ENCODE results near the gene SERPINA12. TPM values are rescaled to one million over a fixed set of nuclear protein-coding genes. Genes with fewer than 3 reads are reported as not detected.

SERPINA12 gene
- polyA plus RNA-seq, 1 donor from 2014 or later, result not detected

DNA sequence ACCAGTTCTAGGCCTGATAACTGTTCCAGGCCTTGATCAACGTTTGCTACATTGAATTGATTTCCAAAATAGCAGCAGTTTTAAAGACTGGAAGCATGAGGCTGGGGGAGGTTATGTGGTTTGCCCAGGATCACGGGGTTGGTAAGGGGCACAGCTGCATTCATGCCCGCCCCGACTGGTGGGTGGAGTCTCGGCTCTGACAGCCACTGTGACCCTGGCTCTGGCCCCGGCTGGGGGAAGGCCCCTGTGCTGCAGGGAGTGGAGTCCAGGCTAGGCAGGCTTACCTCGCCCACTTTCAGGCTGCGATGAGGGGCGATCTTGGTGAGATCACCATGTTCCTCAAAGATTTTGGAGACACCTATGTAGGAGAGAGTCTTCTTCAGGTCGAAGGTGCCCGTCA is 19.9 kb downstream of the SERPINA12 start:
- TF ChIP-seq EP300 (conservative IDR thresholded peaks at IDR 0.05; ENCODE audit: poor library complexity, severe bottlenecking) (no peak), SMC3 (conservative IDR thresholded peaks at IDR 0.05; ENCODE audit: poor library complexity) (no peak), EZH2 (IDR thresholded peaks at IDR 0.05; ENCODE audit: borderline replicate concordance, insufficient read depth, low read length, poor library complexity, severe bottlenecking) (no peak), RAD21 (conservative IDR thresholded peaks at IDR 0.05) (no peak), MXI1 (conservative IDR thresholded peaks at IDR 0.05; ENCODE audit: poor library complexity, severe bottlenecking) (no peak), POLR2AphosphoS5 (IDR thresholded peaks at IDR 0.05) (no peak), TAF1 (IDR thresholded peaks at IDR 0.05; ENCODE audit: low read depth) (no peak)
- TF ChIP-seq, protein P1, sequence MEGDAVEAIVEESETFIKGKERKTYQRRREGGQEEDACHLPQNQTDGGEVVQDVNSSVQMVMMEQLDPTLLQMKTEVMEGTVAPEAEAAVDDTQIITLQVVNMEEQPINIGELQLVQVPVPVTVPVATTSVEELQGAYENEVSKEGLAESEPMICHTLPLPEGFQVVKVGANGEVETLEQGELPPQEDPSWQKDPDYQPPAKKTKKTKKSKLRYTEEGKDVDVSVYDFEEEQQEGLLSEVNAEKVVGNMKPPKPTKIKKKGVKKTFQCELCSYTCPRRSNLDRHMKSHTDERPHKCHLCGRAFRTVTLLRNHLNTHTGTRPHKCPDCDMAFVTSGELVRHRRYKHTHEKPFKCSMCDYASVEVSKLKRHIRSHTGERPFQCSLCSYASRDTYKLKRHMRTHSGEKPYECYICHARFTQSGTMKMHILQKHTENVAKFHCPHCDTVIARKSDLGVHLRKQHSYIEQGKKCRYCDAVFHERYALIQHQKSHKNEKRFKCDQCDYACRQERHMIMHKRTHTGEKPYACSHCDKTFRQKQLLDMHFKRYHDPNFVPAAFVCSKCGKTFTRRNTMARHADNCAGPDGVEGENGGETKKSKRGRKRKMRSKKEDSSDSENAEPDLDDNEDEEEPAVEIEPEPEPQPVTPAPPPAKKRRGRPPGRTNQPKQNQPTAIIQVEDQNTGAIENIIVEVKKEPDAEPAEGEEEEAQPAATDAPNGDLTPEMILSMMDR (IDR thresholded peaks at IDR 0.05; ENCODE audit: poor library complexity, severe bottlenecking), result no peak
- TF ChIP-seq, protein P2, sequence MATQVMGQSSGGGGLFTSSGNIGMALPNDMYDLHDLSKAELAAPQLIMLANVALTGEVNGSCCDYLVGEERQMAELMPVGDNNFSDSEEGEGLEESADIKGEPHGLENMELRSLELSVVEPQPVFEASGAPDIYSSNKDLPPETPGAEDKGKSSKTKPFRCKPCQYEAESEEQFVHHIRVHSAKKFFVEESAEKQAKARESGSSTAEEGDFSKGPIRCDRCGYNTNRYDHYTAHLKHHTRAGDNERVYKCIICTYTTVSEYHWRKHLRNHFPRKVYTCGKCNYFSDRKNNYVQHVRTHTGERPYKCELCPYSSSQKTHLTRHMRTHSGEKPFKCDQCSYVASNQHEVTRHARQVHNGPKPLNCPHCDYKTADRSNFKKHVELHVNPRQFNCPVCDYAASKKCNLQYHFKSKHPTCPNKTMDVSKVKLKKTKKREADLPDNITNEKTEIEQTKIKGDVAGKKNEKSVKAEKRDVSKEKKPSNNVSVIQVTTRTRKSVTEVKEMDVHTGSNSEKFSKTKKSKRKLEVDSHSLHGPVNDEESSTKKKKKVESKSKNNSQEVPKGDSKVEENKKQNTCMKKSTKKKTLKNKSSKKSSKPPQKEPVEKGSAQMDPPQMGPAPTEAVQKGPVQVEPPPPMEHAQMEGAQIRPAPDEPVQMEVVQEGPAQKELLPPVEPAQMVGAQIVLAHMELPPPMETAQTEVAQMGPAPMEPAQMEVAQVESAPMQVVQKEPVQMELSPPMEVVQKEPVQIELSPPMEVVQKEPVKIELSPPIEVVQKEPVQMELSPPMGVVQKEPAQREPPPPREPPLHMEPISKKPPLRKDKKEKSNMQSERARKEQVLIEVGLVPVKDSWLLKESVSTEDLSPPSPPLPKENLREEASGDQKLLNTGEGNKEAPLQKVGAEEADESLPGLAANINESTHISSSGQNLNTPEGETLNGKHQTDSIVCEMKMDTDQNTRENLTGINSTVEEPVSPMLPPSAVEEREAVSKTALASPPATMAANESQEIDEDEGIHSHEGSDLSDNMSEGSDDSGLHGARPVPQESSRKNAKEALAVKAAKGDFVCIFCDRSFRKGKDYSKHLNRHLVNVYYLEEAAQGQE (IDR thresholded peaks at IDR 0.05; ENCODE audit: borderline replicate concordance), result no peak
- no peaks in the 10 kb centered on the region for H3K27me3 ChIP-seq (ENCODE audit: insufficient read depth, low read depth, low read length)
- H3K36me3 ChIP-seq (ENCODE audit: insufficient read depth, low read length), result no peaks in the 10 kb centered on the region

DNA sequence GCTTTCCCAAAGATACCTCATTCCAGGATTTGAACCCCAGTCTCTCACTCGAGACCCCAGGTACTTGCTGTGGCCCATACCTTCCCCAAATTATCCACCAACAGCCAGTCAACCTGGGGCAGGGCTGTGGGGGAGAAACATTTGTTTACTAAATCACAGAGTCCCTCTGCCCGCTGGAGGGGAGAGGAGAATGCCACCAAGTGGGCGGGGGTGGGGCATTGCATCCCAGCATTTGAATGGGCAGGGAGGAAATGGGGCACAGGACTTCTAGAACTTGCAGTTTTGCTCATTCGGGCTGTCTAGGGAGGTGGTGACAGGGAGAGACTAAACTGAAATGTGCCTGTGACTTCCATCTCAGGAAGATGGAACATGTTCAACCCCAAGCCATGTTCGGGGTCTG is 22.4 kb downstream of the SERPINA12 start:
- Histone ChIP-seq H3K4me2 (ENCODE audit: low read length) (no peak overlapping the region), H3K9me2 (ENCODE audit: insufficient read depth, low read length) (no peaks in the 10 kb centered on the region), H3K4me3 (ENCODE audit: low read length) (no peak overlapping the region), H3K27ac (ENCODE audit: low read length) (no peak overlapping the region), H3K79me2 (replicated peaks; ENCODE audit: insufficient read depth, low read length) (no peaks in the 10 kb centered on the region), H3F3A (ENCODE audit: insufficient read depth, low read length, poor library complexity, severe bottlenecking) (no peaks in the 10 kb centered on the region), H2AFZ (ENCODE audit: low read depth, low read length) (no peak overlapping the region), H4K20me1 (ENCODE audit: insufficient read depth) (no peaks in the 10 kb centered on the region), H3K9me3 (ENCODE audit: low read length) (no peaks in the 10 kb centered on the region), H3K9ac (ENCODE audit: low read length) (no peak overlapping the region), H3K36me3 (ENCODE audit: insufficient read depth, low read length) (no peaks in the 10 kb centered on the region), H3K27me3 (ENCODE audit: insufficient read depth, low read depth, low read length) (no peaks in the 10 kb centered on the region)
- TF ChIP-seq MXI1 (conservative IDR thresholded peaks at IDR 0.05; ENCODE audit: poor library complexity, severe bottlenecking), result no peak
- no peak for TF ChIP-seq RAD21 (conservative IDR thresholded peaks at IDR 0.05)
- no peak for TF ChIP-seq TAF1 (IDR thresholded peaks at IDR 0.05; ENCODE audit: low read depth)
- TF ChIP-seq, protein P1 (IDR thresholded peaks at IDR 0.05; ENCODE audit: poor library complexity, severe bottlenecking), result no peak
- no peak for TF ChIP-seq POLR2AphosphoS5 (IDR thresholded peaks at IDR 0.05)
- TF ChIP-seq, protein P2 (IDR thresholded peaks at IDR 0.05; ENCODE audit: borderline replicate concordance), result no peak
- TF ChIP-seq SMC3 (conservative IDR thresholded peaks at IDR 0.05; ENCODE audit: poor library complexity), result no peak
- no peak for TF ChIP-seq EZH2 (IDR thresholded peaks at IDR 0.05; ENCODE audit: borderline replicate concordance, insufficient read depth, low read length, poor library complexity, severe bottlenecking)
- TF ChIP-seq EP300 (conservative IDR thresholded peaks at IDR 0.05; ENCODE audit: poor library complexity, severe bottlenecking), result no peak

More for the DNA sequence above, 19.9 kb downstream of the SERPINA12 start:
- Histone ChIP-seq H3K27ac (ENCODE audit: low read length) (no peak overlapping the region), H3K4me3 (ENCODE audit: low read length) (no peak overlapping the region), H3K9me3 (ENCODE audit: low read length) (no peaks in the 10 kb centered on the region), H3K4me2 (ENCODE audit: low read length) (no peak overlapping the region), H2AFZ (ENCODE audit: low read depth, low read length) (no peak overlapping the region), H3K9me2 (ENCODE audit: insufficient read depth, low read length) (no peaks in the 10 kb centered on the region), H4K20me1 (ENCODE audit: insufficient read depth) (no peaks in the 10 kb centered on the region), H3K9ac (ENCODE audit: low read length) (no peak overlapping the region), H3K79me2 (replicated peaks; ENCODE audit: insufficient read depth, low read length) (no peaks in the 10 kb centered on the region), H3F3A (ENCODE audit: insufficient read depth, low read length, poor library complexity, severe bottlenecking) (no peaks in the 10 kb centered on the region)

Measured in neural cell (in vitro differentiated cells).